IMR-90 (cell line): Measurements from ENCODE around the gene ABR. TPM values are rescaled to one million over a fixed set of nuclear protein-coding genes. Genes with fewer than 3 reads are reported as not detected.

Experiments
- ATAC-seq: fragments of 200-7000 bp; cut with Tn5 transposase; 2 replicates; pipeline ENCODE4 v1.9.1; 2020; ENCODE audit warnings: low read depth, mild to moderate bottlenecking, moderate library complexity
- BruUV-seq: library from RNA; stranded (reverse); fragments of 400-500 nt; replicated peaks from 2 replicates; lab custom pipeline; 2021; lab: Mats Ljungman, UMichigan
- CTCF ChIA-PET: fragments of 300-600 bp; formaldehyde crosslinking; extraction: SDS; loops from one replicate; lab custom pipeline; 2021; ENCODE audit warnings: antibody characterized with exemption; lab: Yijun Ruan, JAX
- POLR2A ChIA-PET: fragments of 300-600 bp; sonication (Branson Sonifier 250); formaldehyde crosslinking; loops from one replicate; lab custom pipeline; 2022; ENCODE audit warnings: antibody characterized with exemption; ENCODE audit not compliant: unreplicated experiment; lab: Charles Lee
- DNase-seq: peaks from one replicate; pipeline ENCODE4 v3.0.0; 2013
- H2AFZ ChIP-seq: replicated peaks from 2 replicates; pipeline ENCODE3; 2013; ENCODE audit warnings: low read length, mild to moderate bottlenecking; ENCODE audit not compliant: poor library complexity
- H2AK5ac ChIP-seq: 2 replicates; pipeline ENCODE4 v1.6.1; 2013; ENCODE audit warnings: low read depth, low read length, inconsistent platforms
- H2AK9ac ChIP-seq: replicated peaks from 2 replicates; pipeline ENCODE3; 2013; ENCODE audit warnings: mild to moderate bottlenecking, low read depth, low read length, moderate library complexity; ENCODE audit not compliant: poor library complexity
- H2BK120ac ChIP-seq: 2 replicates; pipeline ENCODE4 v1.6.1; 2013; ENCODE audit warnings: low read depth, low read length, inconsistent platforms
- H2BK15ac ChIP-seq: 3 replicates; pipeline ENCODE4 v1.6.1; 2013; ENCODE audit warnings: low read depth, low read length, inconsistent platforms
- H2BK20ac ChIP-seq: 2 replicates; pipeline ENCODE4 v1.6.1; 2013; ENCODE audit warnings: low read depth, mild to moderate bottlenecking, inconsistent platforms, low read length, moderate library complexity
- H2BK5ac ChIP-seq: 2 replicates; pipeline ENCODE4 v1.6.1; 2013; ENCODE audit warnings: mild to moderate bottlenecking, low read depth, low read length, inconsistent platforms; ENCODE audit not compliant: poor library complexity, severe bottlenecking
- H3K14ac ChIP-seq: replicated peaks from 2 replicates; pipeline ENCODE4 v1.6.1; 2013; ENCODE audit warnings: low read depth, low read length, inconsistent platforms
- H3K18ac ChIP-seq: 2 replicates; pipeline ENCODE4 v1.6.1; 2013; ENCODE audit warnings: low read depth, low read length, control low read depth
- H3K23ac ChIP-seq: 2 replicates; pipeline ENCODE4 v1.6.1; 2013; ENCODE audit warnings: low read depth, low read length, inconsistent platforms
- H3K27ac ChIP-seq: 2 replicates; pipeline ENCODE4 v1.5.1; 2013; ENCODE audit warnings: mild to moderate bottlenecking, control low read depth, low read length; ENCODE audit not compliant: insufficient read depth
- H3K27me3 ChIP-seq: 2 replicates; pipeline ENCODE4 v1.6.1; 2013; ENCODE audit warnings: low read length; ENCODE audit not compliant: control insufficient read depth, insufficient read depth
- H3K36me3 ChIP-seq: 2 replicates; pipeline ENCODE4 v1.6.1; 2013; ENCODE audit warnings: low read length, mixed read lengths; ENCODE audit not compliant: control insufficient read depth, insufficient read depth
- H3K4ac ChIP-seq: 2 replicates; pipeline ENCODE4 v1.6.1; 2013; ENCODE audit warnings: low read depth, low read length, inconsistent platforms
- H3K4me1 ChIP-seq: 2 replicates; pipeline ENCODE4 v1.6.1; 2013; ENCODE audit warnings: low read length, mixed read lengths; ENCODE audit not compliant: control insufficient read depth, insufficient read depth
- H3K4me2 ChIP-seq: 2 replicates; pipeline ENCODE4 v1.6.1; 2013; ENCODE audit warnings: low read depth, mild to moderate bottlenecking, control low read depth, low read length, moderate library complexity
- H3K4me3 ChIP-seq: 2 replicates; pipeline ENCODE4 v1.5.1; 2013; ENCODE audit warnings: low read depth, mild to moderate bottlenecking, control low read depth, low read length, moderate library complexity; ENCODE audit not compliant: insufficient read depth
- H3K56ac ChIP-seq: 2 replicates; pipeline ENCODE4 v1.6.1; 2013; ENCODE audit warnings: low read length, inconsistent platforms; ENCODE audit not compliant: insufficient read depth; ENCODE audit errors: extremely low read depth
- H3K79me1 ChIP-seq, 2 experiments: 2 replicates each; pipeline ENCODE4 v1.6.1; 2013; ENCODE audit warnings: low read length in 2 of 2, inconsistent platforms in 1 of 2, low read depth in 1 of 2
- H3K9ac ChIP-seq: 2 replicates; pipeline ENCODE4 v1.6.1; 2013; ENCODE audit warnings: low read depth, low read length, control low read depth
- H3K9me1 ChIP-seq: 2 replicates; pipeline ENCODE4 v1.6.1; 2013; ENCODE audit warnings: low read length, inconsistent platforms; ENCODE audit not compliant: insufficient read depth
- H3K9me3 ChIP-seq: 2 replicates; pipeline ENCODE4 v1.6.1; 2013; ENCODE audit warnings: low read length; ENCODE audit not compliant: control insufficient read depth, insufficient read depth
- H4K20me1 ChIP-seq: 2 replicates; pipeline ENCODE4 v1.6.1; 2013; ENCODE audit warnings: low read length, inconsistent platforms; ENCODE audit not compliant: insufficient read depth
- H4K5ac ChIP-seq: 2 replicates; pipeline ENCODE4 v1.6.1; 2013; ENCODE audit warnings: mild to moderate bottlenecking, low read depth, low read length, control low read depth
- H4K8ac ChIP-seq, 2 experiments: 2 replicates each; pipeline ENCODE4 v1.6.1; 2013; ENCODE audit warnings: low read depth in 2 of 2, low read length in 2 of 2, control low read depth in 1 of 2, inconsistent platforms in 1 of 2
- H4K91ac ChIP-seq: 2 replicates; pipeline ENCODE4 v1.6.1; 2013; ENCODE audit warnings: low read depth, low read length, inconsistent platforms; ENCODE audit not compliant: insufficient read depth
- CEBPB ChIP-seq: IDR thresholded peaks from 2 replicates; pipeline ENCODE4 v1.6.1; 2012; ENCODE audit warnings: low read depth, low read length, improper control_type of control experiment
- CHD1 ChIP-seq: IDR thresholded peaks from 2 replicates; pipeline ENCODE4 v1.6.1; 2012; ENCODE audit warnings: low read depth, low read length, improper control_type of control experiment
- FOS ChIP-seq: fragments of 150-350 bp; IDR thresholded peaks from 2 replicates; pipeline ENCODE4 v1.6.1; 2016; ENCODE audit warnings: low read depth, low read length
- MAZ ChIP-seq: IDR thresholded peaks from 2 replicates; pipeline ENCODE4 v1.6.1; 2012; ENCODE audit warnings: low read depth, mild to moderate bottlenecking, low read length, improper control_type of control experiment, moderate library complexity, borderline replicate concordance
- RAD21 ChIP-seq: IDR thresholded peaks from 2 replicates; pipeline ENCODE4 v1.6.1; 2012; ENCODE audit warnings: low read length, improper control_type of control experiment
- WGBS, 2 experiments: methylation state at CpG; one replicate each; pipeline versions ENCODE4 v1.1.5 to v1.1.7; 2013; ENCODE audit warnings: missing lambda C conversion rate in 2 of 2; ENCODE audit not compliant: insufficient read length in 1 of 2; ENCODE audit errors: extremely low coverage in 2 of 2; 5-methylcytosine and 5-hydroxymethylcytosine counted together
- dilution Hi-C: fragments of 300-500 bp; cut with HindIII; formaldehyde crosslinking; loops from one replicate; pipeline ENCODE4 v1.14.3; 2018; ENCODE audit warnings: low sequenced_read_pairs; ENCODE audit not compliant: unreplicated experiment
- in situ Hi-C: fragments of 300-500 bp; cut with MboI; formaldehyde crosslinking; loops from 3 replicates; pipeline ENCODE4 v1.14.3; 2019; ENCODE audit warnings: low sequenced_read_pairs, inconsistent platforms, mixed read lengths
- intact Hi-C: fragments of 100-400 bp; cut with micrococcal nuclease; formaldehyde crosslinking; loops from 2 replicates; pipeline ENCODE4 v1.10.0; 2022
- polyA plus RNA-seq, 3 experiments: library from polyadenylated mRNA; depleted of rRNA; stranded (reverse); fragments of >200 nt; gene quantifications; 2 replicates each; pipeline ENCODE4 v1.2.3, GENCODE V29; 2012; ENCODE audit warnings: low replicate concordance in 1 of 3
- total RNA-seq: library from RNA; depleted of rRNA; stranded (reverse); fragments of >200 nt; gene quantifications from 2 replicates; pipeline ENCODE4 v1.2.3, GENCODE V29; 2012
- TF ChIP-seq, protein P1 (sequence below): conservative IDR thresholded peaks from 2 replicates; pipeline ENCODE4 v1.5.1; 2012; ENCODE audit warnings: mild to moderate bottlenecking, low read depth, low read length, improper control_type of control experiment

Gene ABR
- total and polyA plus RNA-seq, 2 of the 4 experiments (the other 2 are of a cell fraction), result 28.3 to 79.7 TPM

DNA sequence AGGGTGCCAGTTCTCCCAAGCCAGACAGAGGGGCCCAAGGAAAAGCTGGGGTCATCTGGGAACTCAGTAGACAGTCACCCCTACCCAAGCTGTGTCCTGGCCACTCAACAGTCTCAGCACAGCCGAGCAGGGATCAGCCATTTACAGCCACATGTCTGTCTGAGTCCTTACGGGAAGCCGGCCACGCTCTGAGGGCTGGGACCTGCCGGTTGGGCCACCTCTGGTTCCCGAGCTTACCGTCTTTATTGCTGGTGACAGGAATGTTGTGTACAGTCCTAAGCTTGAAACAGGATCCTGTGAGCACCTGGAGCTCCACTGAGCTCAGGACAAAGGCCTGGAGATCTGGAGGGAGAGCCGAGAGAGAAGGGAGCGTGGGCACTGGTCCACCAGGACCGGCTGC, 123.0 kb downstream of the ABR start:
- Histone ChIP-seq H3K14ac (no peak overlapping the region), H2AK9ac (no peak overlapping the region), H3K9me3 (no peaks in the 10 kb centered on the region), H3K9me1 (peaks cover 4% of the 10 kb centered on the region; the same call in 1 of the 2 replicates), H2BK120ac (no peak overlapping the region), H3K27me3 (no peaks in the 10 kb centered on the region), H3K4ac (no peak overlapping the region), H3K36me3 (peaks cover 49% of the 10 kb centered on the region), H3K79me1 (peaks cover 0 to 9% of the 10 kb centered on the region in 2 experiments; a peak in 2 of 4 replicates), H2BK15ac (no peak overlapping the region), H3K56ac (no peak overlapping the region), H3K4me1 (peaks cover 2% of the 10 kb centered on the region; the same call in 1 of the 2 replicates), H2AK5ac (no peak overlapping the region), H4K91ac (no peak overlapping the region), H2BK20ac (no peak overlapping the region), H3K4me3 (no peak overlapping the region), H3K27ac (no peak overlapping the region), H3K4me2 (no peak overlapping the region), H4K20me1 (peaks cover 39% of the 10 kb centered on the region), H3K9ac (no peak overlapping the region), H4K8ac (no peak overlapping the region), H4K5ac (no peak overlapping the region), H2BK5ac (no peak overlapping the region), H3K23ac (no peak overlapping the region), H3K18ac (no peak overlapping the region), H2AFZ (no peak overlapping the region)
- DNase-seq (no peak), ATAC-seq (no peak)
- TF ChIP-seq FOS, result no peak
- TF ChIP-seq MAZ, result no peak
- no peak for TF ChIP-seq RAD21
- no peak for TF ChIP-seq CHD1
- TF ChIP-seq CEBPB, result no peak
- TF ChIP-seq, protein P1, sequence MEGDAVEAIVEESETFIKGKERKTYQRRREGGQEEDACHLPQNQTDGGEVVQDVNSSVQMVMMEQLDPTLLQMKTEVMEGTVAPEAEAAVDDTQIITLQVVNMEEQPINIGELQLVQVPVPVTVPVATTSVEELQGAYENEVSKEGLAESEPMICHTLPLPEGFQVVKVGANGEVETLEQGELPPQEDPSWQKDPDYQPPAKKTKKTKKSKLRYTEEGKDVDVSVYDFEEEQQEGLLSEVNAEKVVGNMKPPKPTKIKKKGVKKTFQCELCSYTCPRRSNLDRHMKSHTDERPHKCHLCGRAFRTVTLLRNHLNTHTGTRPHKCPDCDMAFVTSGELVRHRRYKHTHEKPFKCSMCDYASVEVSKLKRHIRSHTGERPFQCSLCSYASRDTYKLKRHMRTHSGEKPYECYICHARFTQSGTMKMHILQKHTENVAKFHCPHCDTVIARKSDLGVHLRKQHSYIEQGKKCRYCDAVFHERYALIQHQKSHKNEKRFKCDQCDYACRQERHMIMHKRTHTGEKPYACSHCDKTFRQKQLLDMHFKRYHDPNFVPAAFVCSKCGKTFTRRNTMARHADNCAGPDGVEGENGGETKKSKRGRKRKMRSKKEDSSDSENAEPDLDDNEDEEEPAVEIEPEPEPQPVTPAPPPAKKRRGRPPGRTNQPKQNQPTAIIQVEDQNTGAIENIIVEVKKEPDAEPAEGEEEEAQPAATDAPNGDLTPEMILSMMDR, result no peak
- dilution Hi-C loops (no loop called here), in situ Hi-C loops (no loop called here), intact Hi-C loops (loop anchor here (1.0 kb wide), 1 partner anchor 54 kb away; no protein-coding TSS in a partner anchor)
- 92% methylated on average over 7 of the region's 10 CpGs; no CpG with 5 or more reads in 1 of the 2 experiments for WGBS, 2 experiments
- POLR2A ChIA-PET, result no interaction called here
- BruUV-seq, result no TSS peak
- CTCF ChIA-PET, result interaction anchor here (0.6 to 2.6 kb wide), 12 partner anchors 9 to 342 kb away, joined by 3 to 25 read pairs (median 4); partner anchors contain the start of genes TIMM22 and VPS53
